Loucy (cell line): Measurements from ENCODE around the gene PRLR.

Source experiments
- CTCF ChIP-seq: fragments of 200-600 bp; sonication (generic); conservative IDR thresholded peaks from 2 replicates; pipeline ENCODE4 v1.5.1; 2014; ENCODE audit warnings: mild to moderate bottlenecking, antibody characterized with exemption, low read length
- EZH2phosphoT487 ChIP-seq: fragments of 200-600 bp; IDR thresholded peaks from 2 replicates; pipeline ENCODE4 v1.6.1; 2018; ENCODE audit warnings: antibody characterized with exemption, mild to moderate bottlenecking, moderate library complexity, borderline replicate concordance

DNA sequence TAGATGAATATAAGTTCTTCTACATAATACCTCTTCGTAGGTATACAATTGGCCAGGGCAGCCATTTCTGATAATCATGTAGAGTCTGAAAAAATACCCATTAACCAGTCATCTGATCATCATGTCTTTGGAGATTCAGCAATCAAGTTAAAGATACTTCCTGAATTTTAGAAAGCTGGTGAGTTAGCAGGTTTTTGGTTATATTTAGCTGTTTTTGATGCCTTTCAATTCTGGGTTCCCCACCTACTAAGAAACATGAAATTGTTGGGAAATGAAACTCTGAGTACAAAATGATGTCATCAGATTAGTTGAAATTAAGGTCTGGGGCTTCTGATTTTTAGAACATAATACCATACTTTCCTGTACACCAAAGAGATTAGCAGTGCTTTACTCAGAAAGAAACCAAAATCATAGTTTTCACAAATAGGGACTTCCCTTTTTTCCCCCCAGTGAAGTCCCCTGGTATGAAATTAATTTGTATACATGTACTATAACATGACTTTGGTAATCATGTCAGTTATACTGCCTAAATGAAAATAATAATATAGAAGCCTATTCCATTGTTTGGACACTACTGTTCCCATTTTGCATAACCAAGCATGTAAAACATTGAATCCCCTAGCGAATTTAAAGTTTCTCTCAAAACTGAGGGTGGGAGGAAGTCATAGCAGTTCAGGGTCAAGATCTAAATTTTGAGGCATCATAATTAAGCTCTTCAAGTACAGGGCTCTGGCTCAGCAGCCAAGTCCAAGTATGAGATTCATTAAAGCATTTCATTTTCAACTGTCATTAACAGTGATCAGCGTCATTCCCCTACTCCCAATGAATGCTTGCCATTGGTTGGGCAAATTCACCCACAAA lies 17.9 kb downstream of the PRLR start:
- TF ChIP-seq CTCF (no peak), EZH2phosphoT487 (no peak)
